NB4 (cell line): ENCODE measurements around the gene PAQR6.

Source experiments
- DNase-seq: peaks from one replicate; pipeline ENCODE4 v3.0.0; 2010; ENCODE audit warnings: low read depth
- H3K4me3 ChIP-seq: one replicate; pipeline ENCODE4 v1.5.1; 2011; ENCODE audit warnings: mild to moderate bottlenecking, low read depth, low read length, moderate library complexity
- CTCF ChIP-seq: IDR thresholded peaks from one replicate; pipeline ENCODE4 v1.5.1; 2012; ENCODE audit warnings: low read depth, low read length
- MAX ChIP-seq: IDR thresholded peaks from 2 replicates; pipeline ENCODE4 v1.6.1; 2011; ENCODE audit warnings: low read depth, low read length
- MYC ChIP-seq: IDR thresholded peaks from 2 replicates; pipeline ENCODE4 v1.6.1; 2011; ENCODE audit warnings: low read depth, low read length
- POLR2A ChIP-seq: IDR thresholded peaks from 2 replicates; pipeline ENCODE4 v1.6.1; 2011; ENCODE audit warnings: mild to moderate bottlenecking; ENCODE audit not compliant: insufficient read length; ENCODE audit errors: extremely low read depth

The PAQR6 gene

GRCh38 chr1:156211243-156211642, 36.6 kb downstream of the PAQR6 start:
- TF ChIP-seq MAX (no peak), POLR2A (no peak), MYC (no peak)
- H3K4me3 ChIP-seq: no peak overlapping the region
- no peak for DNase-seq

- no peak for DNase-seq
- no peak overlapping the region for H3K4me3 ChIP-seq
- TF ChIP-seq MAX (no peak), POLR2A (no peak), CTCF (no peak), MYC (no peak)
These were observed 43.2 kb downstream of the PAQR6 start for GRCh38 chr1:156204686-156205085.

GRCh38 chr1:156203331-156203730, 44.5 kb downstream of the PAQR6 start:
- TF ChIP-seq MYC: no peak
- no peak for DNase-seq
- H3K4me3 ChIP-seq: no peak overlapping the region

GRCh38 chr1:156200044-156200443, 47.8 kb downstream of the PAQR6 start:
- no peak overlapping the region for H3K4me3 ChIP-seq
- no peak for TF ChIP-seq MYC
- no peak for TF ChIP-seq MAX
- no peak for TF ChIP-seq CTCF
- no peak for TF ChIP-seq POLR2A
- no peak for DNase-seq

GRCh38 chr1:156198831-156199349, 49.0 kb downstream of the PAQR6 start:
- TF ChIP-seq CTCF (no peak), MYC (no peak), MAX (no peak), POLR2A (no peak)
- no peak for DNase-seq
- no peak overlapping the region for H3K4me3 ChIP-seq

- TF ChIP-seq MAX: no peak
- no peak for TF ChIP-seq CTCF
- TF ChIP-seq MYC: no peak
- TF ChIP-seq POLR2A: no peak
- no peak for DNase-seq
- no peak overlapping the region for H3K4me3 ChIP-seq
These were observed 51.4 kb downstream of the PAQR6 start for GRCh38 chr1:156196445-156196844.

- H3K4me3 ChIP-seq: no peak overlapping the region
- TF ChIP-seq MYC (no peak), CTCF (no peak), MAX (no peak), POLR2A (no peak)
- no peak for DNase-seq
These were observed 52.0 kb downstream of the PAQR6 start for GRCh38 chr1:156195853-156196252.
